GM12892 (cell line): Measurements from ENCODE around the gene SRBD1.

Source experiments
- POLR2A ChIP-seq: IDR thresholded peaks from 2 replicates; pipeline ENCODE4 v1.6.1; 2011; ENCODE audit warnings: low read depth, low read length, control low read depth
- POLR2AphosphoS5 ChIP-seq: IDR thresholded peaks from 2 replicates; pipeline ENCODE4 v1.6.1; 2011; ENCODE audit warnings: low read depth, low read length, control low read depth
- TAF1 ChIP-seq: IDR thresholded peaks from 2 replicates; pipeline ENCODE4 v1.6.1; 2011; ENCODE audit warnings: low read depth, mild to moderate bottlenecking, control low read depth, low read length, borderline replicate concordance

DNA sequence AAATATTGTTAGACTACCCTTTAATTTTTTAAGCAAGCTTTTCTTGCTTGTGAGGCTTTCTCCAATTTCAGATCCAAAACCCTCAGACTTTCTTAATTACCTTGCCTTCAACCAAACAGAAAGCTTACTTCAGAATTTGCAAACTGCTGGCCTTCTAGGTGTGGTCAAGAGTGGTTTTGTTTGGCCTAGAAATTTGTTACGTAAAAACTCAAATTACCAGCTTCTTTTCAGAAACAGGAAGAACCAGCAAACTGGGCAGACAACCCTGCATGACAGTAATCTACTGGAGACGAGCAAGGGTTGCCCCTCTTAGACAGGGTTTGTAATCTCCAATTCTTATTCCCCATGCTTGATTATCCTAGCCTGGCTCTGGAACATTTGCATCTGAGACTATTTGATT, 27.1 kb downstream of the SRBD1 start:
- TF ChIP-seq POLR2AphosphoS5 (no peak), POLR2A (no peak), TAF1 (no peak)
